Adipose tissue (tissue), 3 donors: Measurements from ENCODE around the gene MCF2L2. TPM values are rescaled to one million over a fixed set of nuclear protein-coding genes. Genes with fewer than 3 reads are reported as not detected.
"Not testable (repeated sequence)": the region's sequence is repeated elsewhere in the genome, so short reads cannot be mapped to it uniquely, and the experiment has no call there.

Experiments
- H3K27ac ChIP-seq: one replicate; pipeline ENCODE4 v1.5.1; 2013; ENCODE audit warnings: low read depth, low read length
- WGBS, 3 donors: extraction: QIAGEN DNeasy Blood & Tissue Kit; methylation state at CpG; one replicate each; pipeline ENCODE4 v1.1.7; 2013; 5-methylcytosine and 5-hydroxymethylcytosine counted together
- polyA plus RNA-seq, 3 donors: library from polyadenylated mRNA; stranded (reverse); fragments of 200-250 nt; gene quantifications; one replicate each; pipeline ENCODE4 v1.2.3, GENCODE V29; 2013
- donor health status: healthy with polysubstance abuse.
- donor health status: Bipolar disorder and iron deficiency.
- donor health status: healthy.

Gene MCF2L2
- under 1 TPM; 0.06 to 0.22 (median 0.12) TPM for polyA plus RNA-seq

- WGBS, 3 donors, result 1 to 2% (median 2%) methylated on average over 45 to 65 of the region's 68 CpGs
- no peak within 1 kb of the TSS for H3K27ac ChIP-seq
Observed at GRCh38 chr3:183428447-183429211, at the start of gene MCF2L2. Gene MCF2L2, minus strand, starts transcription at chr3:183428619. Its CDS starts 642 bp downstream, at chr3:183427977.

GRCh38 chr3:183477801-183478456 lies 49.5 kb upstream of the MCF2L2 start:
- no peak overlapping the region for H3K27ac ChIP-seq
- WGBS, 3 donors, result 81 to 84% (median 83%) methylated on average over 8 of the region's 8 CpGs

DNA sequence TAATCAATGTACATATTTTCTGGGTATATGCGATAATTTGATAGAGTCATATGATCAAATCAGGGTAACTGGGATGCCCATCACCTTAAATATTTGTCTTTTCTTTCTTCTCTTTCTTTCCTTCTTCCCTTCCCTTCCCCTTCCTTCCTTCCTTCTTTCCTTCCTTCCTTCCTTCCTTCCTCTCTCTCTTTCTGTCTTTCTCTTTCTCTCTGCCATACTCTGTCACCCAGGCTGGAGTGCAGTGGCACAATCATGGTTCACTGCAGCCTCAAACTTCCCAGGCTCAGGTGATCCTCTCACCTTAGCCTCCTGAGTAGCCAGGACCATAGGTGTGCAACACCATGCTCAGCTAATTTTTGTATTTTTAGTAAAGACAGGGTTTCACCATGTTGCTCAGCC lies 47.3 kb upstream of the MCF2L2 start:
- WGBS, 3 donors, result 96 to 100% (median 97%) methylated on average over 1 of the region's 1 CpG
- not testable (repeated sequence) for H3K27ac ChIP-seq

DNA sequence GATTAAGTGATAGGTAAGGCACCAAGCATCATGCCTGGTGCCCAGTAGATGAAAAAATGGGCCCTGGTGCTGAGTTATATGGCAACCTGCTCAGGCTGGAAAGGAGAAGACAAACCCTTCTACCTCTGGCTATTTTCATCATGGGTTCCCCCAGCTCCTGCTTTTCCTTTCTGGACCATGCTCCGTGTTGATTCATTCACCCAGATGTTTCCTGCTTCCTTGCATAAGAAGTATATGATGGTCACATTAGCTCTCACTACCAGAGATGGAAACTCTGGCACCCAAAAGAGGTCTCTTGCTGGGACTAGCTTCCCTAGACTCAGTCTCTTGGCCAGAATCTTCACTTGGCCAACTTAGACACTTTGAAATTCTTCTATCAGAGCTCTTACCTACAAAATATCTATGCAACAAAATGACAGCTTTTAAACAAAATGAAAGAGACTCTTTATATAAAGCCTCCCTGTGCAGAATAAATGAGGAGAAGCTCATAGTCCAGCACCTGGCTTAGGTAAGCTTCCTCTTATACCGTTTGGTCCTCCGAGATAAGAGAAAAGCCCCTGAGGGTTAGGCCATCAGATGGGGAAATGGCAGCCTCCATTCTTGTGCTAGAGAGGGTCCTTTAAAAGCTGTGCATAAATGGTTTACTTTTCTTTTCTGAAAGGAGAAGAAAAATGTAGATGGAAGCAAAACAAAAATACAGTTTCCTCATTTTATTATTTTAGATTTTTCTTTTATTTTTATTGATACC lies 46.8 kb upstream of the MCF2L2 start:
- WGBS, 3 donors, result 30 to 55% (median 45%) methylated on average over 3 of the region's 3 CpGs

GRCh38 chr3:183473969-183474368 lies 45.5 kb upstream of the MCF2L2 start:
- H3K27ac ChIP-seq, result no peak overlapping the region
- WGBS, 3 donors, result 66 to 83% (median 79%) methylated on average over 2 of the region's 2 CpGs

More for the DNA sequence above, 46.8 kb upstream of the MCF2L2 start:
- no peak overlapping the region for H3K27ac ChIP-seq

- no peak overlapping the region for H3K27ac ChIP-seq
- WGBS, 3 donors, result 55 to 69% (median 58%) methylated on average over 6 of the region's 6 CpGs
Observed at GRCh38 chr3:183472155-183472554, 43.7 kb upstream of the MCF2L2 start.

DNA sequence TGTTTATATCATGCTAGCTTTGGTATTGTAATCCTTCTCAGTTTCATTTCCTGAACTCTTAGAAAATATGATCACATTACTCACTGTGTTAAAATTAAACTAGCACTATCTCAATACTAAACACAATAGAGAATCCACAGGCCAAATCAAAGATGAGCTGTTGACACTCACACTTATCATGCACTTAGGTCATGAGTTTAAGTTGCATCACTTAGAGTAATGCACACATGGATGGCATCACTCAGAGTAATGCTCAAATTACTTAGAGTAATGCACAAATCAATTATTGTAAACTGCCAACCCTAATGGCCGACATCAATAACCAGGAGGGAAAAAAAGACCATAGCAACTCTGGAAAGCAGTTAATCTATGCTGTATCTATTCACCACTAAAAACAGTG lies 40.0 kb upstream of the MCF2L2 start:
- no peak overlapping the region for H3K27ac ChIP-seq
- 35 to 93% (median 59%) methylated on average over 1 of the region's 1 CpG for WGBS, 3 donors

DNA sequence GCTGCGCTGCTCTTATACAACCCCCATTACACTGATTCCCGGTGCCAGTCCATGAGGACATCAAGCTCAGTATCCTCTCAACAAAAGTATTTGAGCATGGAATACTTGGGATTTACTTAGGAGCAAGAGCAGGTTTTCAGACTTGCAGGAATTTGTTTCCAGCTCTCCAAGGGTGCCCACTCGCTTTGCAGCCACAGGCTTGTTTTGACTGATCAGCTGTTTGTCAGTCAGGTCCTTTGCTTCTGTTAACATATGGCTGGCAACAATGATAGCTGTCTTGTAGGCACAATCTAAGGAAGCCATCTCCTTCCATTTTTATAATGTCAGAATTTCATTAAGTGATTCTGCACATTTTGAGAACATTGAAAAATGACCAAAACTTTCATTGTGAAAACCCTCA lies 38.2 kb upstream of the MCF2L2 start:
- 81 to 85% (median 83%) methylated on average over 3 of the region's 3 CpGs for WGBS, 3 donors

GRCh38 chr3:183465710-183466109 lies 37.3 kb upstream of the MCF2L2 start:
- not testable (repeated sequence) for H3K27ac ChIP-seq
- 84 to 88% (median 86%) methylated on average over 13 of the region's 13 CpGs for WGBS, 3 donors

More for the DNA sequence above, 38.2 kb upstream of the MCF2L2 start:
- no peak overlapping the region for H3K27ac ChIP-seq

DNA sequence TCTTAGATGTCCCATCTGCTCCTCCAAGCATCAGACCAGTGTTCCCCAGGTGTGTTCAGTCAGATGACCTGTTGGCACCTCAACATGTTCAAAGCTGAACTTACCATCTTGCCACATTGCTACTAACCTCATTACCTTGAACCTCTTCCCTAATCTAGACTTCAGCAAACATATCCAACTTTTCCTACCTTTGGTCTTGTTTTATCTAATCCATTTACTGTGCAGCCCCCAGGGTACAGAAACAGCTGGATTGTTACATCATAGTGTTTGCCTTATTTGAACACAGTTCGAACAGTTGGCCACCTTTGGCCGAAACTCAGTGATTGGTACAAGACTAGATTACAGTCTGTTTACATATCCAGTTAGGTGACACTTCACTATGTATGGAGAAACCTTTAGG lies 36.1 kb upstream of the MCF2L2 start:
- WGBS, 3 donors, result 34 to 81% (median 75%) methylated on average over 2 of the region's 2 CpGs
- no peak overlapping the region for H3K27ac ChIP-seq

GRCh38 chr3:183460081-183461055 lies 31.9 kb upstream of the MCF2L2 start:
- 86 to 90% (median 88%) methylated on average over 7 of the region's 7 CpGs for WGBS, 3 donors

DNA sequence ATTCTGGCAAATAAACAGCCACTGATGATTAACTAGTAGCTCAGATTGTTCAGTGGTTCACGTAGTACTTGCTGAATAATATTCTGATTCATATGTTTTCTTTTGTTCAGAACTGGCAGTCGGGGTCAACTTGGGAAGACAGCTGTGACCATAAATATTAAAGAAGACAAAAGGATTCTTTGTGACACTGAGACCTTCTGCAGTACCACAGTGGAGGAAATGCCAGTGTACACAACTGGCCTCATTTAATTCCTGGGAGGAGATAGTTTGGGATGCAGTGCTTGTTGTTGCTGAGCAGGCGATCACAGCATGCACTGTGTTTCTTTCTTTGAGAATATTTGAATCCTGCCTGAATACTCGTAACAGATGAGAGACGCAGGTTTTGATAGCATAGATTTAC lies 26.7 kb upstream of the MCF2L2 start:
- H3K27ac ChIP-seq, result no peak overlapping the region
- WGBS, 3 donors, result 85 to 92% (median 88%) methylated on average over 5 of the region's 5 CpGs

More at GRCh38 chr3:183460081-183461055, 31.9 kb upstream of the MCF2L2 start:
- no peak overlapping the region for H3K27ac ChIP-seq

DNA sequence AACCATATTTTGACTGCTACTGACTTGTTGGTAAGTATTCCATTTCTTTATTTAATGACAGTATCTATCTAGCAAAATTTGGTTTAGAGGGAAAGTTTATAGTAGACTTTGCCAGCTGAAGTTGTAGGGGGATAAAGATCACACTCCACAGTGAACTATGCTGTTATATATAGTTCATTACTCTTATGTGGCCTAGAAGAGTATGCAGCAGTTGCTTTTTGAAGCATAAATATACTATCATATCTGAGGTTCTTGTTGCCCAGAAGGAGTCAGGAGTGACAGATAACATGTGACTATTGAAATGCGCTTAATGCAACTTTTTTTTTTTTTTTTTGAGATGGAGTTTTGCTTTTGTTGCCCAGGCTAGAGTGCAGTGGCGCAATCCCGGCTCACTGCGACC lies 25.6 kb upstream of the MCF2L2 start:
- no peak overlapping the region for H3K27ac ChIP-seq
- 87 to 90% (median 90%) methylated on average over 4 of the region's 4 CpGs for WGBS, 3 donors

DNA sequence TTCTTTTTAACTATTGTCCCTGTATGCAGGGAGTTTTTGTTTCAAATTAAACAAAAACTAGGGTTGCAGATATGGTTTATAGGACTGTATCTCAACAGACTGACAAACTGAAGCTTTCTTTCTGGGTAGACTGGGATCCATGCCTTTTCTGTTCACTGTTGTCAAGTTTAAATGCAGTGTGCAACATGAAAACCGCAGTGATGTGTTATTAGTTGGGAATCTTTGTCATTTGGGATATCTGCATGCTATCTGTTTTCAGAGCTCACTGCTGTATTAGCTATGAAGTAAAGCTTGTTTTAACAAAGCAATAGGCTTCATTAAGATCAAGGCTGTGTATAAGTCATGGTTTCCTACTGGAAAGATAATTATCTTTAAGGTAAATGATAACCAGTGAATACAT lies 21.4 kb upstream of the MCF2L2 start:
- H3K27ac ChIP-seq, result no peak overlapping the region
- WGBS, 3 donors, result 72 to 85% (median 83%) methylated on average over 1 of the region's 1 CpG

- WGBS, 3 donors, result 21 to 28% (median 24%) methylated on average over 4 of the region's 4 CpGs
- H3K27ac ChIP-seq, result no peak overlapping the region
Observed at GRCh38 chr3:183449391-183449790, 21.0 kb upstream of the MCF2L2 start.

DNA sequence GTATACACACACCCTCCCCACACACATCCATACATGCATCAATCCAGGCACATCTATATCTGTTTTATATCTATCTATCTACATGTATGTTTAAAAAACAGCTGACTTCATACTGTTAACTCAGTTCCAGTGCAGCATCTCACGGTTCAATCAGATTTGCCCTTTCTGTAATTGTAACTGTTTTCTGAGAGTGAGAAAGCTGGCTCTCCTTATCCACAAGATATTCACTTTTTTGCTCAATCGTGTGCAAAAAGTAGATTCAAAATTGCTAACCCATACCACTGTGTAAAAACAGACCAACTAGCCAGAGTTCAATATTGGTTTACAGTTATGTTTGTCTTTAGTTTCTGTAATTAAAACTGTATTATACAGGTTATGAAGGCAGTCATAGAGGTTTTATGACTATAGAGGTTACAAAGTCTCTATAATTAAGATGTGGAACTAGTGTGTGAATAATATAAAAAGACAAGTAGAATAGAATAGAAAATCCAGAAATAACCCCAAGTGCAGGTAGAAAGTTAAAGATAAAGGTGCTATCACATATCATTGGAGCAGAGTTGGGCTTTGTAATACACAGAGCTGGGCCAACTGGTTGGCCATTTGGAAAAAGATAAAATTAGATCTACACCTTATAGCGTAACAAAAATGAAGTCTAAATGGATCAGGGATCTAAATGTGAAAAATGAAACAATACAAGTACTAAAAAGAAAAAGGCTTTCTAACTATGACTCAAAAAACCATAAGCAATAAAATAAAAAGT lies 20.1 kb upstream of the MCF2L2 start:
- 32 to 58% (median 54%) methylated on average over 3 of the region's 3 CpGs for WGBS, 3 donors
- H3K27ac ChIP-seq, result no peak overlapping the region

GRCh38 chr3:183447206-183448001 lies 19.0 kb upstream of the MCF2L2 start:
- H3K27ac ChIP-seq, result no peak overlapping the region
- 0 to 1% (median 0%) methylated on average over 54 of the region's 54 CpGs for WGBS, 3 donors
